Caki2 (cell line): ENCODE results near the gene FRMD4A. TPM values are rescaled to one million over a fixed set of nuclear protein-coding genes. Genes with fewer than 3 reads are reported as not detected.
"Not testable (repeated sequence)": the region's sequence is repeated elsewhere in the genome, so short reads cannot be mapped to it uniquely, and the experiment has no call there.

Experiments used
- DNase-seq: peaks from one replicate; pipeline ENCODE4 v3.0.0-alpha.2; 2015; ENCODE audit warnings: low read depth
- in situ Hi-C: cut with HindIII; loops from 2 replicates; pipeline ENCODE4 v1.10.0; 2016; ENCODE audit warnings: low sequenced_read_pairs, low pct_unique_long_range_greater_than_20kb, mixed read lengths
- total RNA-seq: library from RNA; depleted of rRNA; stranded (reverse); fragments of >200 nt; shearing (Covaris generic); gene quantifications from 2 replicates; pipeline ENCODE4 v1.2.3, GENCODE V29; 2014; ENCODE audit warnings: low replicate concordance

Gene FRMD4A
- total RNA-seq, 1 experiment from 2014 or later, result 3.8 TPM

- in situ Hi-C loops, result no loop called here
- DNase-seq, result no peak
Observed at GRCh38 chr10:13911821-13912520, 418.8 kb downstream of the FRMD4A start.

GRCh38 chr10:13909516-13910258, 421.0 kb downstream of the FRMD4A start:
- no peak for DNase-seq
- in situ Hi-C loops, result no loop called here

- in situ Hi-C loops, result no loop called here
- no peak for DNase-seq
Observed at GRCh38 chr10:13908475-13908874, 422.2 kb downstream of the FRMD4A start.

GRCh38 chr10:13907570-13907969, 423.2 kb downstream of the FRMD4A start:
- DNase-seq, result no peak
- in situ Hi-C loops, result no loop called here

- in situ Hi-C loops, result no loop called here
- DNase-seq, result no peak
Observed at GRCh38 chr10:13905281-13905680, 425.4 kb downstream of the FRMD4A start.

- no peak for DNase-seq
- in situ Hi-C loops, result no loop called here
Observed at GRCh38 chr10:13904064-13904463, 426.7 kb downstream of the FRMD4A start.

GRCh38 chr10:13902868-13903587, 427.7 kb downstream of the FRMD4A start:
- DNase-seq, result no peak
- in situ Hi-C loops, result no loop called here

GRCh38 chr10:13899941-13900340, 430.8 kb downstream of the FRMD4A start:
- in situ Hi-C loops, result no loop called here
- no peak for DNase-seq

GRCh38 chr10:13896146-13896545, 434.6 kb downstream of the FRMD4A start:
- in situ Hi-C loops, DNase-seq: not testable (repeated sequence)

GRCh38 chr10:13894412-13895093, 436.2 kb downstream of the FRMD4A start:
- no peak for DNase-seq
- in situ Hi-C loops, result no loop called here

GRCh38 chr10:13893926-13894325, 436.8 kb downstream of the FRMD4A start:
- no peak for DNase-seq
- in situ Hi-C loops, result no loop called here

- DNase-seq, result no peak
- in situ Hi-C loops, result no loop called here
Observed at GRCh38 chr10:13892871-13893270, 437.9 kb downstream of the FRMD4A start.

GRCh38 chr10:13892001-13892491, 438.7 kb downstream of the FRMD4A start:
- no peak for DNase-seq
- in situ Hi-C loops, result no loop called here

- in situ Hi-C loops, result no loop called here
- DNase-seq, result no peak
Observed at GRCh38 chr10:13891128-13892000, 439.4 kb downstream of the FRMD4A start.

- DNase-seq, result no peak
- in situ Hi-C loops, result no loop called here
Observed at GRCh38 chr10:13890233-13891127, 440.2 kb downstream of the FRMD4A start.

GRCh38 chr10:13887761-13888160, 443.0 kb downstream of the FRMD4A start:
- in situ Hi-C loops, result no loop called here
- no peak for DNase-seq
